HG03097 (cell line): ENCODE data around the gene RPS10.

ENCODE experiments used
- ATAC-seq: cut with Tn5 transposase; IDR thresholded peaks from one replicate; pipeline ENCODE4 v1.9.1; 2021; ENCODE audit not compliant: unreplicated experiment, low FRiP score

The RPS10 gene

GRCh38 chr6:34425498-34426410, at the start of gene RPS10:
Gene RPS10 (minus strand): TSS chr6:34426069. CDS start chr6:34425221, 848 bp downstream.
- peak; percentile 79 for ATAC-seq

GRCh38 chr6:34475238-34475682, 49.4 kb upstream of the RPS10 start:
- ATAC-seq, result no peak

GRCh38 chr6:34474754-34475153, 48.9 kb upstream of the RPS10 start:
- ATAC-seq, result no peak

GRCh38 chr6:34473967-34474366, 48.1 kb upstream of the RPS10 start:
- ATAC-seq, result no peak

- ATAC-seq, result no peak
Measured at GRCh38 chr6:34472425-34472824, 46.6 kb upstream of the RPS10 start.

- ATAC-seq, result no peak
Measured at GRCh38 chr6:34469499-34469898, 43.6 kb upstream of the RPS10 start.

- no peak for ATAC-seq
Measured at GRCh38 chr6:34468378-34468892, 42.6 kb upstream of the RPS10 start.

- no peak for ATAC-seq
Measured at GRCh38 chr6:34466242-34467185, 40.6 kb upstream of the RPS10 start.

- ATAC-seq, result no peak
Measured at GRCh38 chr6:34465531-34466241, 39.8 kb upstream of the RPS10 start, which contains the start of gene PACSIN1. Gene PACSIN1 (plus strand): TSS chr6:34466076. CDS start chr6:34526306, 60,230 bp downstream.

GRCh38 chr6:34463849-34464248, 38.0 kb upstream of the RPS10 start:
- ATAC-seq, result no peak

- ATAC-seq, result no peak
Measured at GRCh38 chr6:34463299-34463698, 37.4 kb upstream of the RPS10 start.

- no peak for ATAC-seq
Measured at GRCh38 chr6:34462551-34462971, 36.7 kb upstream of the RPS10 start.

- ATAC-seq, result no peak
Measured at GRCh38 chr6:34462010-34462409, 36.1 kb upstream of the RPS10 start.

- no peak for ATAC-seq
Measured at GRCh38 chr6:34460796-34461507, 35.1 kb upstream of the RPS10 start.

- ATAC-seq, result no peak
Measured at GRCh38 chr6:34459899-34460593, 34.2 kb upstream of the RPS10 start.

- no peak for ATAC-seq
Measured at GRCh38 chr6:34457742-34458735, 32.2 kb upstream of the RPS10 start.

- no peak for ATAC-seq
Measured at GRCh38 chr6:34457382-34457741, 31.5 kb upstream of the RPS10 start.

- no peak for ATAC-seq
Measured at GRCh38 chr6:34455831-34456230, 30.0 kb upstream of the RPS10 start.
